Measurements from ENCODE around the gene RAMP3.

The RAMP3 gene

DNA sequence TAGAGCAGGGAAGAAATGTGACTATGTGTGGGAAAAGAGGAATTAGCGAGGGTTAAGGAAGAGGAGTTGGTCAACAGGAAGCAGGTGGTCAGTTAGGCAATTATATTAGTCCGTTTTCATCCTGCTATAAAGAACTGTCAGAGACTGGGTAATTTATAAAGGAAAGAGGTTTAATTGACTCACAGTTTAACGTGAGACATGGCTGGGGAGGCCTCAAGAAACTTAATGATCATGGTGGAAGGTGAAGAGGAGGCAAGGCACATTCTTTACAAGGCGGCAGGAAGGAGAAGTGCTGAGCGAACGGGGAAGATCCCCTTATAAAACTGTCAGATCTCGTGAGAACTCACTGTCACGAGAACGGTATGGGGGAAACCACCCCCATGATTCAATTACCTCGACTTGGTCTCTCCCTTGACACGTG lies 35.0 kb downstream of the RAMP3 start:
- TF ChIP-seq SIN3A (IDR thresholded peaks at IDR 0.05; ENCODE audit: borderline replicate concordance, insufficient read depth, low read length) = no peak
- TF ChIP-seq, protein P1, sequence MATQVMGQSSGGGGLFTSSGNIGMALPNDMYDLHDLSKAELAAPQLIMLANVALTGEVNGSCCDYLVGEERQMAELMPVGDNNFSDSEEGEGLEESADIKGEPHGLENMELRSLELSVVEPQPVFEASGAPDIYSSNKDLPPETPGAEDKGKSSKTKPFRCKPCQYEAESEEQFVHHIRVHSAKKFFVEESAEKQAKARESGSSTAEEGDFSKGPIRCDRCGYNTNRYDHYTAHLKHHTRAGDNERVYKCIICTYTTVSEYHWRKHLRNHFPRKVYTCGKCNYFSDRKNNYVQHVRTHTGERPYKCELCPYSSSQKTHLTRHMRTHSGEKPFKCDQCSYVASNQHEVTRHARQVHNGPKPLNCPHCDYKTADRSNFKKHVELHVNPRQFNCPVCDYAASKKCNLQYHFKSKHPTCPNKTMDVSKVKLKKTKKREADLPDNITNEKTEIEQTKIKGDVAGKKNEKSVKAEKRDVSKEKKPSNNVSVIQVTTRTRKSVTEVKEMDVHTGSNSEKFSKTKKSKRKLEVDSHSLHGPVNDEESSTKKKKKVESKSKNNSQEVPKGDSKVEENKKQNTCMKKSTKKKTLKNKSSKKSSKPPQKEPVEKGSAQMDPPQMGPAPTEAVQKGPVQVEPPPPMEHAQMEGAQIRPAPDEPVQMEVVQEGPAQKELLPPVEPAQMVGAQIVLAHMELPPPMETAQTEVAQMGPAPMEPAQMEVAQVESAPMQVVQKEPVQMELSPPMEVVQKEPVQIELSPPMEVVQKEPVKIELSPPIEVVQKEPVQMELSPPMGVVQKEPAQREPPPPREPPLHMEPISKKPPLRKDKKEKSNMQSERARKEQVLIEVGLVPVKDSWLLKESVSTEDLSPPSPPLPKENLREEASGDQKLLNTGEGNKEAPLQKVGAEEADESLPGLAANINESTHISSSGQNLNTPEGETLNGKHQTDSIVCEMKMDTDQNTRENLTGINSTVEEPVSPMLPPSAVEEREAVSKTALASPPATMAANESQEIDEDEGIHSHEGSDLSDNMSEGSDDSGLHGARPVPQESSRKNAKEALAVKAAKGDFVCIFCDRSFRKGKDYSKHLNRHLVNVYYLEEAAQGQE (IDR thresholded peaks at IDR 0.05; ENCODE audit: insufficient read depth in 1 of 2, low read depth in 2 of 2, low read length in 2 of 2) = no peak
- TF ChIP-seq FOXP2 (optimal IDR thresholded peaks at IDR 0.05; ENCODE audit: borderline replicate concordance, extremely low read depth, extremely low read length, insufficient read depth) = no peak
- TF ChIP-seq TAF1 (IDR thresholded peaks at IDR 0.05; ENCODE audit: borderline replicate concordance, insufficient read depth, low read length) = no peak

DNA sequence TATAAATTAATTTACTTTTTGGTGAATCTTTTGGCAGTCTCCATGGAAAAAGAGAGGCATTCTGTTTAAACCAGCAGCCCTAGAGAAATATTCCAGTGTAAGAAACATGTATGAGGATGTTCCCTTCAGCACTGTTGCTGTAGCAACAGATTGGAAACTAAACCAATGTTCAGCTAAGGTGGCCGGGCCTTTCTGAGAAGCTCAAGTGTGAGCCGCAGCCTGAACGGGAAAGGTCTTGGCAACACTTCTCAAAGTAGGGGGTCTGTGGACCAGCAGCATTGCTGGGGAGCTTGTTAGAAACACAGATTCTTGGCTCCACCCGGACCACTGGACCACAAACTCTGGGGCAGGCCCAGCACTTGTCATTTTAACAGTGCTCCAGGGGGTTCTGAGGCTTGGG lies 36.2 kb downstream of the RAMP3 start:
- no peak for TF ChIP-seq SIN3A (IDR thresholded peaks at IDR 0.05; ENCODE audit: borderline replicate concordance, insufficient read depth, low read length)
- TF ChIP-seq TAF1 (IDR thresholded peaks at IDR 0.05; ENCODE audit: borderline replicate concordance, insufficient read depth, low read length) = no peak
- no peak for TF ChIP-seq POLR2AphosphoS5 (IDR thresholded peaks at IDR 0.05; ENCODE audit: low read depth, low read length)
- TF ChIP-seq, protein P1 (IDR thresholded peaks at IDR 0.05; ENCODE audit: insufficient read depth in 1 of 2, low read depth in 2 of 2, low read length in 2 of 2) = no peak
- TF ChIP-seq FOXP2 (optimal IDR thresholded peaks at IDR 0.05; ENCODE audit: borderline replicate concordance, extremely low read depth, extremely low read length, insufficient read depth) = no peak

DNA sequence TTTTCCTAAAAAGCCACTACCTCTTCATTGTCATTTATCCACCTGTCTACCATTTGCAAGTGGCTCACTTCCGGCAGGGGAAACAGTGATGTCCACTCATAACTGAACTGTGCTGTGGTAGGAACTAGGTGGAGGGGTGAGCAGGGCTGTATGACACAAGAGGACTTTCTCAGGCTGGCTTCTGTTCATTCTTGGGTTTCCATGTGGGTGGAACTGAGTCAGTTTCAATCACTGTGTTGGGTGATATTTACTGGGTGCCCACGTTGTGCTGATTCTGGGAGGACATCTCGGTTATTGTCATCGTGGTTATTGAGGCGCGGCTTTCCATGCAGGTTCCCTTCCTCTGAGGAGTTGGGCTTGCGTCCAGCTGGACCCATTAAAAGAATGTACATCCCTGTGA lies 38.8 kb downstream of the RAMP3 start:
- no peak for TF ChIP-seq TAF1 (IDR thresholded peaks at IDR 0.05; ENCODE audit: borderline replicate concordance, insufficient read depth, low read length)
- no peak for TF ChIP-seq POLR2AphosphoS5 (IDR thresholded peaks at IDR 0.05; ENCODE audit: low read depth, low read length)
- no peak for TF ChIP-seq FOXP2 (optimal IDR thresholded peaks at IDR 0.05; ENCODE audit: borderline replicate concordance, extremely low read depth, extremely low read length, insufficient read depth)
- no peak for TF ChIP-seq SIN3A (IDR thresholded peaks at IDR 0.05; ENCODE audit: borderline replicate concordance, insufficient read depth, low read length)
- TF ChIP-seq, protein P1 (IDR thresholded peaks at IDR 0.05; ENCODE audit: insufficient read depth in 1 of 2, low read depth in 2 of 2, low read length in 2 of 2) = no peak

DNA sequence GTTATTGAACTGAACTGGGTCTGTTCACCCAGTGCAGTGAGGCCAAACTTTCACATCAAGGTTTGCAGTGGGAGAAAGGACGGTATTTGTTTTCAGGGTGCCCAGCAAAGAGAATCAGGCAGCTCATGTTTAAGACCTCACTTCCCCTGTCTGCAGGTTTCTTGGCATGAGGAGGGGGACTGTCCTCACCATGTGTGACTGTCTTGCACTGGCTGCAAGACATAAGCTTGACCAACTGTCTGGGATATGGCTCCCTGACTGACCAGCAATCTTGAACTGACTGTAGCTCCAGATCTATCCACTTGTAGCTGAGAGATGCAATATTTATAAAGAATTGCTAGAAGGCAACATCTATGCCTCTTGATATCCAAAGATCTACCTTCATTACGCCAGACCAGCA lies 39.9 kb downstream of the RAMP3 start:
- no peak for TF ChIP-seq POLR2AphosphoS5 (IDR thresholded peaks at IDR 0.05; ENCODE audit: low read depth, low read length)
- TF ChIP-seq, protein P1 (IDR thresholded peaks at IDR 0.05; ENCODE audit: insufficient read depth in 1 of 2, low read depth in 2 of 2, low read length in 2 of 2) = no peak
- TF ChIP-seq TAF1 (IDR thresholded peaks at IDR 0.05; ENCODE audit: borderline replicate concordance, insufficient read depth, low read length) = no peak
- no peak for TF ChIP-seq SIN3A (IDR thresholded peaks at IDR 0.05; ENCODE audit: borderline replicate concordance, insufficient read depth, low read length)
- TF ChIP-seq FOXP2 (optimal IDR thresholded peaks at IDR 0.05; ENCODE audit: borderline replicate concordance, extremely low read depth, extremely low read length, insufficient read depth) = no peak

DNA sequence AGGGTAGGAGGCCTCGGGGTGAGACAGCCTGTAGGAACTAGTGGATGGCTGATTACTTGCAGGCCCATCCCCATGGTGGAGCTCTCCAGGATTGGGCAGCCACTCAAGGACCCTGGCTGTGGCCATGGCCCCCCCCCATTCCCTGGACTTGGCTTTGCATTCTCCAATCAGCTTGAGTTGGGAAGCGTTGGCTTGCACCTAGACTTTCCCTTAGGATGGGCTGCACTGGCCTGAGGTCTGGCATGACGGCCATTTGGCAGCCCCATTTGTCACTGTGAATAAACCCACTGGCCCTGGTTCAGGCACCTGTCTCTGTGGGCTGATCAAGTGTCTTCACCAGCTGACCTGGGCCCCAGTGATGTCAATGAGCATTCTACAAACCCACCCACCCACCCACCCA lies 41.4 kb downstream of the RAMP3 start:
- no peak for TF ChIP-seq FOXP2 (optimal IDR thresholded peaks at IDR 0.05; ENCODE audit: borderline replicate concordance, extremely low read depth, extremely low read length, insufficient read depth)
- TF ChIP-seq SIN3A (IDR thresholded peaks at IDR 0.05; ENCODE audit: borderline replicate concordance, insufficient read depth, low read length) = no peak
- TF ChIP-seq, protein P1 (IDR thresholded peaks at IDR 0.05; ENCODE audit: insufficient read depth in 1 of 2, low read depth in 2 of 2, low read length in 2 of 2) = no peak
- no peak for TF ChIP-seq POLR2AphosphoS5 (IDR thresholded peaks at IDR 0.05; ENCODE audit: low read depth, low read length)
- TF ChIP-seq TAF1 (IDR thresholded peaks at IDR 0.05; ENCODE audit: borderline replicate concordance, insufficient read depth, low read length) = no peak

Measured in PFSK-1 (cell line).